Measurements from ENCODE around the gene HMGXB4.

The HMGXB4 gene

GRCh38 chr22:35308480-35309021 is 51.3 kb downstream of the HMGXB4 start:
- Histone ChIP-seq H2BK120ac (ENCODE audit: insufficient read depth, low read length, poor library complexity) (no peak overlapping the region), H2BK12ac (ENCODE audit: low read length) (no peak overlapping the region), H2BK5ac (ENCODE audit: low read depth, low read length, poor library complexity) (no peak overlapping the region), H3K36me3 (ENCODE audit: control insufficient read depth in 1 of 2, insufficient read depth in 2 of 2, low read length in 2 of 2) (peaks cover 1 to 8% of the 10 kb centered on the region in 2 experiments), H3K27me3 (ENCODE audit: insufficient read depth, low read length) (no peaks in the 10 kb centered on the region), H3K4ac (ENCODE audit: low read depth, low read length) (peak overlapping the region; percentile 31), H3K9me3 (ENCODE audit: insufficient read depth, low read depth, low read length) (no peaks in the 10 kb centered on the region), H4K12ac (ENCODE audit: low read depth, low read length) (no peak overlapping the region), H3K4me3 (ENCODE audit: low read depth, low read length) (no peak overlapping the region), H2AK5ac (ENCODE audit: low read length) (no peak overlapping the region), H4K91ac (ENCODE audit: low read depth, low read length) (no peak overlapping the region), H3K27ac (ENCODE audit: low read depth, low read length) (no peak overlapping the region), H4K8ac (ENCODE audit: low read depth, low read length) (no peak overlapping the region), H3K79me1 (ENCODE audit: low read length) (no peaks in the 10 kb centered on the region), H3K4me2 (ENCODE audit: low read length) (no peak overlapping the region), H3K79me2 (ENCODE audit: control insufficient read depth, insufficient read depth, low read length, poor library complexity) (peaks cover 7% of the 10 kb centered on the region), H3K9ac (ENCODE audit: low read length) (no peak overlapping the region), H3K14ac (ENCODE audit: low read length) (no peak overlapping the region), H3K23ac (ENCODE audit: low read length) (no peak overlapping the region), H3K4me1 (ENCODE audit: control insufficient read depth in 1 of 2, insufficient read depth in 2 of 2, low read length in 2 of 2) (peaks cover 21 to 32% of the 10 kb centered on the region in 2 experiments), H2AFZ (ENCODE audit: insufficient read depth, low read length, poor library complexity) (no peak overlapping the region), H3K18ac (ENCODE audit: low read length) (no peak overlapping the region)
- no CpG with 5 or more reads among the region's 6 CpGs for WGBS (ENCODE audit: extremely low coverage, insufficient coverage, insufficient read length)
- DNase-seq = no peak

- no peak overlapping the region for H3K23ac ChIP-seq (ENCODE audit: low read length)
- no peak overlapping the region for H2AFZ ChIP-seq (ENCODE audit: insufficient read depth, low read length, poor library complexity)
- WGBS (ENCODE audit: extremely low coverage, insufficient coverage, insufficient read length) = no CpG with 5 or more reads among the region's 18 CpGs
- H3K36me3 ChIP-seq (ENCODE audit: control insufficient read depth in 1 of 2, insufficient read depth in 2 of 2, low read length in 2 of 2) = peaks cover 2 to 10% of the 10 kb centered on the region in 2 experiments
- H2BK5ac ChIP-seq (ENCODE audit: low read depth, low read length, poor library complexity) = no peak overlapping the region
- no peak overlapping the region for H2AK5ac ChIP-seq (ENCODE audit: low read length)
- H3K79me2 ChIP-seq (ENCODE audit: control insufficient read depth, insufficient read depth, low read length, poor library complexity) = peaks cover 2% of the 10 kb centered on the region
- H4K12ac ChIP-seq (ENCODE audit: low read depth, low read length) = no peak overlapping the region
- no peak overlapping the region for H3K27ac ChIP-seq (ENCODE audit: low read depth, low read length)
- no peak overlapping the region for H4K8ac ChIP-seq (ENCODE audit: low read depth, low read length)
- no peak overlapping the region for H3K4me2 ChIP-seq (ENCODE audit: low read length)
- no peak overlapping the region for H3K4me3 ChIP-seq (ENCODE audit: low read depth, low read length)
- H3K79me1 ChIP-seq (ENCODE audit: low read length) = no peaks in the 10 kb centered on the region
- H3K27me3 ChIP-seq (ENCODE audit: insufficient read depth, low read length) = no peaks in the 10 kb centered on the region
- no peak overlapping the region for H4K91ac ChIP-seq (ENCODE audit: low read depth, low read length)
- H3K18ac ChIP-seq (ENCODE audit: low read length) = peak overlapping the region; percentile 16
- H3K9me3 ChIP-seq (ENCODE audit: insufficient read depth, low read depth, low read length) = peaks cover 2% of the 10 kb centered on the region
- DNase-seq = peak in 1 of 2 donors; percentile 10
- H2BK12ac ChIP-seq (ENCODE audit: low read length) = no peak overlapping the region
- H3K9ac ChIP-seq (ENCODE audit: low read length) = no peak overlapping the region
- peak overlapping the region; percentile 44 for H3K4ac ChIP-seq (ENCODE audit: low read depth, low read length)
- H3K14ac ChIP-seq (ENCODE audit: low read length) = no peak overlapping the region
- H3K4me1 ChIP-seq (ENCODE audit: control insufficient read depth in 1 of 2, insufficient read depth in 2 of 2, low read length in 2 of 2) = peaks cover 21 to 32% of the 10 kb centered on the region in 2 experiments
- H2BK120ac ChIP-seq (ENCODE audit: insufficient read depth, low read length, poor library complexity) = no peak overlapping the region
Measured at GRCh38 chr22:35310556-35311550, 53.6 kb downstream of the HMGXB4 start.

- H3K18ac ChIP-seq (ENCODE audit: low read length) = peak overlapping the region; percentile 16
- no peaks in the 10 kb centered on the region for H3K27me3 ChIP-seq (ENCODE audit: insufficient read depth, low read length)
- H4K12ac ChIP-seq (ENCODE audit: low read depth, low read length) = no peak overlapping the region
- no peak overlapping the region for H3K4me2 ChIP-seq (ENCODE audit: low read length)
- no peak overlapping the region for H3K9ac ChIP-seq (ENCODE audit: low read length)
- no peak overlapping the region for H3K4me3 ChIP-seq (ENCODE audit: low read depth, low read length)
- H3K14ac ChIP-seq (ENCODE audit: low read length) = no peak overlapping the region
- H4K8ac ChIP-seq (ENCODE audit: low read depth, low read length) = no peak overlapping the region
- H3K9me3 ChIP-seq (ENCODE audit: insufficient read depth, low read depth, low read length) = peaks cover 2% of the 10 kb centered on the region
- H3K27ac ChIP-seq (ENCODE audit: low read depth, low read length) = no peak overlapping the region
- H3K79me1 ChIP-seq (ENCODE audit: low read length) = no peaks in the 10 kb centered on the region
- peak overlapping the region; percentile 23 for H2BK12ac ChIP-seq (ENCODE audit: low read length)
- H4K91ac ChIP-seq (ENCODE audit: low read depth, low read length) = no peak overlapping the region
- H3K4ac ChIP-seq (ENCODE audit: low read depth, low read length) = peak overlapping the region; percentile 44
- H3K4me1 ChIP-seq (ENCODE audit: control insufficient read depth in 1 of 2, insufficient read depth in 2 of 2, low read length in 2 of 2) = peaks cover 18 to 27% of the 10 kb centered on the region in 2 experiments
- H3K79me2 ChIP-seq (ENCODE audit: control insufficient read depth, insufficient read depth, low read length, poor library complexity) = peaks cover 3% of the 10 kb centered on the region
- no peak overlapping the region for H2AFZ ChIP-seq (ENCODE audit: insufficient read depth, low read length, poor library complexity)
- no peak overlapping the region for H2BK120ac ChIP-seq (ENCODE audit: insufficient read depth, low read length, poor library complexity)
- H2AK5ac ChIP-seq (ENCODE audit: low read length) = no peak overlapping the region
- peaks cover 5 to 16% of the 10 kb centered on the region in 2 experiments for H3K36me3 ChIP-seq (ENCODE audit: control insufficient read depth in 1 of 2, insufficient read depth in 2 of 2, low read length in 2 of 2)
- no peak overlapping the region for H2BK5ac ChIP-seq (ENCODE audit: low read depth, low read length, poor library complexity)
- H3K23ac ChIP-seq (ENCODE audit: low read length) = no peak overlapping the region
- no CpG with 5 or more reads among the region's 8 CpGs for WGBS (ENCODE audit: extremely low coverage, insufficient coverage, insufficient read length)
- DNase-seq = no peak
Measured at GRCh38 chr22:35311551-35311999, 54.3 kb downstream of the HMGXB4 start.

- Histone ChIP-seq H3K79me1 (ENCODE audit: low read length) (no peaks in the 10 kb centered on the region), H2AK5ac (ENCODE audit: low read length) (no peak overlapping the region), H3K9ac (ENCODE audit: low read length) (no peak overlapping the region), H3K4ac (ENCODE audit: low read depth, low read length) (no peak overlapping the region), H3K4me2 (ENCODE audit: low read length) (no peak overlapping the region), H3K27me3 (ENCODE audit: insufficient read depth, low read length) (no peaks in the 10 kb centered on the region), H3K79me2 (ENCODE audit: control insufficient read depth, insufficient read depth, low read length, poor library complexity) (peaks cover 3% of the 10 kb centered on the region), H3K23ac (ENCODE audit: low read length) (no peak overlapping the region), H3K36me3 (ENCODE audit: control insufficient read depth in 1 of 2, insufficient read depth in 2 of 2, low read length in 2 of 2) (peaks cover 5 to 17% of the 10 kb centered on the region in 2 experiments), H3K27ac (ENCODE audit: low read depth, low read length) (no peak overlapping the region), H3K18ac (ENCODE audit: low read length) (no peak overlapping the region), H2AFZ (ENCODE audit: insufficient read depth, low read length, poor library complexity) (no peak overlapping the region), H4K91ac (ENCODE audit: low read depth, low read length) (no peak overlapping the region), H3K4me1 (ENCODE audit: control insufficient read depth in 1 of 2, insufficient read depth in 2 of 2, low read length in 2 of 2) (peaks cover 18 to 26% of the 10 kb centered on the region in 2 experiments), H2BK5ac (ENCODE audit: low read depth, low read length, poor library complexity) (no peak overlapping the region), H3K4me3 (ENCODE audit: low read depth, low read length) (no peak overlapping the region), H3K9me3 (ENCODE audit: insufficient read depth, low read depth, low read length) (peaks cover 2% of the 10 kb centered on the region), H2BK120ac (ENCODE audit: insufficient read depth, low read length, poor library complexity) (no peak overlapping the region), H2BK12ac (ENCODE audit: low read length) (no peak overlapping the region), H3K14ac (ENCODE audit: low read length) (no peak overlapping the region), H4K8ac (ENCODE audit: low read depth, low read length) (no peak overlapping the region), H4K12ac (ENCODE audit: low read depth, low read length) (no peak overlapping the region)
- peak; percentile 65 to 75 for DNase-seq
- no CpG with 5 or more reads among the region's 13 CpGs for WGBS (ENCODE audit: extremely low coverage, insufficient coverage, insufficient read length)
Measured at GRCh38 chr22:35312198-35313059, 55.1 kb downstream of the HMGXB4 start.

Data from trophoblast cell (in vitro differentiated cells and primary cell).